ENCODE results near the gene EPHA3. TPM values are rescaled to one million over a fixed set of nuclear protein-coding genes. Genes with fewer than 3 reads are reported as not detected.
A peak's percentile ranks its signal among the peaks of the same experiment; 100 is the strongest.

The EPHA3 gene
- total RNA-seq, 1 donor, result 10.9 TPM

DNA sequence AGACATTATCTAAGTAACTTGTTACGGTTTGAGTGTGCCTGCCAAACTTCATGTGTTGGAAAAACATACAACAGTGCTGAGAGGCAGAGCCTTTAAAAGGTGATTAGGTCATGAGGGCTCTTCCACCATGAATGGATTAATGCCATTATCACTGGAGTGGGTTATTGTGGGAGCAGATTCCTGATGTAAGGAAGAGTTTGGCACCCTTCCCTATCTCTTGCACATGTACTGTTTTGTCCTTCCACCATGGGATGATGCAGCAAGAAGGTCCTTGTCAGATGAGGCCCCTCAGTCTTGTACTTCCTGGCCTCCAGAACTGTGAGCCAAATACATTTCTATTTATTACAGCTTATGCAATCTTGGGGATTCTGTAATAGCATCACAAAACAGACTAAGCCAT is 413.9 kb downstream of the EPHA3 start:
- no peak for DNase-seq (ENCODE audit: insufficient read length, low spot score, missing footprints)
- Histone ChIP-seq H3K79me2 (ENCODE audit: insufficient read depth, low read length) (no peaks in the 10 kb centered on the region), H4K20me1 (ENCODE audit: insufficient read depth, low read length) (no peaks in the 10 kb centered on the region), H3K36me3 (ENCODE audit: insufficient read depth, low read length) (no peaks in the 10 kb centered on the region), H3K4me3 (ENCODE audit: insufficient read depth, low read length) (no peak overlapping the region), H3K9me3 (ENCODE audit: low read depth, low read length) (no peaks in the 10 kb centered on the region), H3K4me2 (ENCODE audit: insufficient read depth, low read length) (no peak overlapping the region), H3K27ac (ENCODE audit: low read depth, low read length) (no peak overlapping the region), H2AFZ (ENCODE audit: low read length) (no peak overlapping the region), H3K4me1 (ENCODE audit: insufficient read depth, low read length) (no peaks in the 10 kb centered on the region), H3K27me3 (ENCODE audit: insufficient read depth, low read length) (no peaks in the 10 kb centered on the region)
- no peak for TF ChIP-seq CTCF (IDR thresholded peaks at IDR 0.05; ENCODE audit: extremely low read depth, low read depth, low read length)

DNA sequence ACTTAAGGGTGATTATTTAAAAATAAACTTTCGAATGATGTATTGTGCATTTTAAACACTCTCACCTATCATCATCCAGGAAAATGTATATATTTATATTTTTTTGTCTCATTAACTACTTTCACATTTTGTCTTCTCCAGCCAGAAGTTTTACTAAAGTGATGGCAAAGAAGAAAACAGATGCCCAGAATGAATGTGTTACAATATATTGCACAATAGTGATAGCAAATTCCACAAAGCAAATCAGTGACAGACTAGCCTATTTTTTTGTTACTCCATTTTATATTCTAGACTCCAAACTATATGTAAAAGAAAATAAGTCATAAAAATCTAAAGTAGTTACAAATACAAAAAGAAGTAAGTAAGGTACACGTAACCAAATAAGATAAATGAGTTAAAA is 414.7 kb downstream of the EPHA3 start:
- Histone ChIP-seq H4K20me1 (ENCODE audit: insufficient read depth, low read length) (no peaks in the 10 kb centered on the region), H3K36me3 (ENCODE audit: insufficient read depth, low read length) (no peaks in the 10 kb centered on the region), H3K4me2 (ENCODE audit: insufficient read depth, low read length) (no peak overlapping the region), H3K79me2 (ENCODE audit: insufficient read depth, low read length) (no peaks in the 10 kb centered on the region), H2AFZ (ENCODE audit: low read length) (no peak overlapping the region), H3K9me3 (ENCODE audit: low read depth, low read length) (no peaks in the 10 kb centered on the region), H3K4me1 (ENCODE audit: insufficient read depth, low read length) (no peaks in the 10 kb centered on the region), H3K27me3 (ENCODE audit: insufficient read depth, low read length) (no peaks in the 10 kb centered on the region), H3K27ac (ENCODE audit: low read depth, low read length) (no peak overlapping the region), H3K4me3 (ENCODE audit: insufficient read depth, low read length) (no peak overlapping the region)
- DNase-seq (ENCODE audit: insufficient read length, low spot score, missing footprints), result no peak
- no peak for TF ChIP-seq CTCF (IDR thresholded peaks at IDR 0.05; ENCODE audit: extremely low read depth, low read depth, low read length)

- H2AFZ ChIP-seq (ENCODE audit: low read length), result no peak overlapping the region
- no peaks in the 10 kb centered on the region for H4K20me1 ChIP-seq (ENCODE audit: insufficient read depth, low read length)
- DNase-seq (ENCODE audit: insufficient read length, low spot score, missing footprints), result no peak
- no peaks in the 10 kb centered on the region for H3K79me2 ChIP-seq (ENCODE audit: insufficient read depth, low read length)
- no peaks in the 10 kb centered on the region for H3K36me3 ChIP-seq (ENCODE audit: insufficient read depth, low read length)
- no peaks in the 10 kb centered on the region for H3K9me3 ChIP-seq (ENCODE audit: low read depth, low read length)
- no peak overlapping the region for H3K4me3 ChIP-seq (ENCODE audit: insufficient read depth, low read length)
- H3K4me1 ChIP-seq (ENCODE audit: insufficient read depth, low read length), result no peaks in the 10 kb centered on the region
- TF ChIP-seq CTCF (IDR thresholded peaks at IDR 0.05; ENCODE audit: extremely low read depth, low read depth, low read length), result no peak
- no peaks in the 10 kb centered on the region for H3K27me3 ChIP-seq (ENCODE audit: insufficient read depth, low read length)
- H3K4me2 ChIP-seq (ENCODE audit: insufficient read depth, low read length), result no peak overlapping the region
- H3K27ac ChIP-seq (ENCODE audit: low read depth, low read length), result no peak overlapping the region
These were observed 418.2 kb downstream of the EPHA3 start for GRCh38 chr3:89525609-89526008.

DNA sequence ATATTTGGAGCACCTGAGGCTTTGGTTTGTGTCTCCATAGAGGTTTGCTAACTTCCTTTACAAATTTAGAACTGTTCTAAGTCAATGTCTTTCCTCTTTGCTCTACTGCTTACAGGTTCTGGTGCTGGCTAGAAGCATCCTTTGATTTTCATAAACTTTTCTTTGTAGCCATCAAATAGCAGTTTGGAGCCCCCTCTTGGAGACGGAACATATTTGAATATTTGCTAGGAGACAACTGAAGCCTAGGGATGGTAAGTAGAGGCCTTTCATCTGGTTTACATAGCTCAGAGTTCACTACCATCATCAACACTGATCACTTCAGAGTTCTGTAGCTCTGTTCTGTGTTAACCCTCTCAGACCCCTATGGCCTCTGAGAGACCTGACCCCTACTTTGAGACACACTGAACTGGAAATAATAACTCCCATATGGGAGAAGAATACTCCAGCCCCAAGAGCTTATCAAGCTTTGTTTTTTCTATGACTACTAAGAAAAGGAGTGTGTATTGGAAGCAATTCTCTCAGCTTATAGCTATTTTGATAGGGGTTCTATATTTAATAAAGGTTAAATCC is 420.4 kb downstream of the EPHA3 start:
- peak; percentile 20 for TF ChIP-seq CTCF (IDR thresholded peaks at IDR 0.05; ENCODE audit: extremely low read depth, low read depth, low read length)
- Histone ChIP-seq H2AFZ (ENCODE audit: low read length) (no peak overlapping the region), H4K20me1 (ENCODE audit: insufficient read depth, low read length) (no peaks in the 10 kb centered on the region), H3K79me2 (ENCODE audit: insufficient read depth, low read length) (no peaks in the 10 kb centered on the region), H3K27me3 (ENCODE audit: insufficient read depth, low read length) (no peaks in the 10 kb centered on the region), H3K36me3 (ENCODE audit: insufficient read depth, low read length) (no peaks in the 10 kb centered on the region), H3K9me3 (ENCODE audit: low read depth, low read length) (no peaks in the 10 kb centered on the region), H3K4me2 (ENCODE audit: insufficient read depth, low read length) (no peak overlapping the region), H3K4me1 (ENCODE audit: insufficient read depth, low read length) (no peaks in the 10 kb centered on the region), H3K4me3 (ENCODE audit: insufficient read depth, low read length) (no peak overlapping the region), H3K27ac (ENCODE audit: low read depth, low read length) (no peak overlapping the region)
- no peak for DNase-seq (ENCODE audit: insufficient read length, low spot score, missing footprints)

All from osteoblast (primary cell).